WTC11 (cell line): ENCODE data around the gene SUCLG2. TPM values are rescaled to one million over a fixed set of nuclear protein-coding genes. Genes with fewer than 3 reads are reported as not detected.

Experiments
- ATAC-seq: fragments of 200-7000 bp; cut with Tn5 transposase; 2 replicates; pipeline ENCODE4 v1.10.0; 2021; ENCODE audit warnings: mild to moderate bottlenecking, moderate library complexity
- CTCF ChIA-PET: fragments of 300-600 bp; sonication (Branson Sonifier 250); formaldehyde crosslinking; loops from one replicate; lab custom pipeline; 2021; ENCODE audit warnings: antibody characterized with exemption; lab: Charles Lee
- POLR2A ChIA-PET: fragments of 350-600 bp; sonication (Branson Sonifier 250); formaldehyde crosslinking; loops from one replicate; lab custom pipeline; 2021; ENCODE audit warnings: antibody characterized with exemption; lab: Charles Lee
- DNase-seq: peaks from one replicate; pipeline ENCODE4 v3.0.0; 2021; ENCODE audit warnings: low spot score
- H3K27ac Mint-ChIP-seq: 2 replicates; pipeline ENCODE4 v1.8.0; 2021; ENCODE audit warnings: mixed read lengths
- H3K27me3 Mint-ChIP-seq: 2 replicates; pipeline ENCODE4 v1.8.0; 2021; ENCODE audit warnings: low read depth, mild to moderate bottlenecking, moderate library complexity, mixed read lengths
- H3K36me3 Mint-ChIP-seq: 2 replicates; pipeline ENCODE4 v1.8.0; 2021; ENCODE audit warnings: mixed read lengths
- H3K4me1 Mint-ChIP-seq: 2 replicates; pipeline ENCODE4 v1.8.0; 2022; ENCODE audit warnings: mixed read lengths
- H3K4me3 Mint-ChIP-seq: 2 replicates; pipeline ENCODE4 v1.8.0; 2021; ENCODE audit warnings: mild to moderate bottlenecking, moderate library complexity, mixed read lengths
- H3K9me3 Mint-ChIP-seq: 2 replicates; pipeline ENCODE4 v1.8.0; 2021; ENCODE audit warnings: mixed read lengths
- ELF4 ChIP-seq: sonication (generic); formaldehyde crosslinking; IDR thresholded peaks from 2 replicates; pipeline ENCODE4 v1.8.1; 2022; ENCODE audit warnings: low read depth, mild to moderate bottlenecking, moderate library complexity, missing genetic modification reagents
- ETV6 ChIP-seq: sonication (generic); formaldehyde crosslinking; IDR thresholded peaks from 2 replicates; pipeline ENCODE4 v1.8.1; 2022; ENCODE audit warnings: mild to moderate bottlenecking, missing genetic modification reagents
- GABPB1 ChIP-seq: sonication (generic); formaldehyde crosslinking; IDR thresholded peaks from 2 replicates; pipeline ENCODE4 v1.8.1; 2023; ENCODE audit warnings: mild to moderate bottlenecking, missing genetic modification reagents
- IRF2 ChIP-seq: sonication (generic); formaldehyde crosslinking; IDR thresholded peaks from 2 replicates; pipeline ENCODE4 v1.8.0; 2022; ENCODE audit warnings: low read depth, missing genetic modification reagents, borderline replicate concordance
- KAT7 ChIP-seq: sonication (generic); formaldehyde crosslinking; IDR thresholded peaks from 2 replicates; pipeline ENCODE4 v1.8.1; 2023; ENCODE audit warnings: missing genetic modification reagents, mild to moderate bottlenecking, borderline replicate concordance
- MXD4 ChIP-seq: fragments of 250-450 bp; sonication (Bioruptor Pico); IDR thresholded peaks from 2 replicates; pipeline ENCODE4 v1.8.0; 2021; ENCODE audit warnings: mild to moderate bottlenecking, moderate library complexity, borderline replicate concordance
- NR2C2 ChIP-seq: sonication (generic); formaldehyde crosslinking; IDR thresholded peaks from 2 replicates; pipeline ENCODE4 v1.8.0; 2022; ENCODE audit warnings: mild to moderate bottlenecking, missing genetic modification reagents
- PRRX2 ChIP-seq: fragments of 250-450 bp; sonication (Bioruptor Pico); IDR thresholded peaks from 2 replicates; pipeline ENCODE4 v1.8.0; 2021; ENCODE audit warnings: mild to moderate bottlenecking
- RELA ChIP-seq: sonication (generic); formaldehyde crosslinking; IDR thresholded peaks from 2 replicates; pipeline ENCODE4 v1.8.1; 2022; ENCODE audit warnings: missing genetic modification reagents, mild to moderate bottlenecking, borderline replicate concordance
- RORB ChIP-seq: fragments of 250-450 bp; sonication (Bioruptor Pico); IDR thresholded peaks from 2 replicates; pipeline ENCODE4 v1.9.0; 2021; ENCODE audit warnings: mild to moderate bottlenecking
- SMAD3 ChIP-seq: sonication (generic); formaldehyde crosslinking; IDR thresholded peaks from 2 replicates; pipeline ENCODE4 v1.8.0; 2022; ENCODE audit warnings: missing genetic modification reagents, mild to moderate bottlenecking, borderline replicate concordance
- SOX15 ChIP-seq: fragments of 250-450 bp; sonication (Bioruptor Pico); IDR thresholded peaks from 2 replicates; pipeline ENCODE4 v1.9.0; 2021; ENCODE audit warnings: mild to moderate bottlenecking
- TCF7 ChIP-seq: sonication (generic); formaldehyde crosslinking; IDR thresholded peaks from 2 replicates; pipeline ENCODE4 v1.8.0; 2022; ENCODE audit warnings: mild to moderate bottlenecking, low read depth, missing genetic modification reagents, moderate library complexity
- ZBTB21 ChIP-seq: sonication (generic); formaldehyde crosslinking; IDR thresholded peaks from 2 replicates; pipeline ENCODE4 v1.8.1; 2023; ENCODE audit warnings: mild to moderate bottlenecking, missing genetic modification reagents, borderline replicate concordance
- ZNF138 ChIP-seq: sonication (generic); formaldehyde crosslinking; conservative IDR thresholded peaks from 2 replicates; pipeline ENCODE4 v1.8.1; 2022; ENCODE audit warnings: mild to moderate bottlenecking, moderate library complexity, missing genetic modification reagents
- ZNF416 ChIP-seq: fragments of 250-450 bp; sonication (Bioruptor Pico); IDR thresholded peaks from 2 replicates; pipeline ENCODE4 v1.9.0; 2021; ENCODE audit warnings: mild to moderate bottlenecking, inconsistent platforms
- ZNF423 ChIP-seq: fragments of 250-450 bp; sonication (Bioruptor Pico); IDR thresholded peaks from 2 replicates; pipeline ENCODE4 v2.1.2; 2022; ENCODE audit warnings: mild to moderate bottlenecking, moderate library complexity
- ZNF671 ChIP-seq: fragments of 250-450 bp; sonication (Bioruptor Pico); IDR thresholded peaks from 2 replicates; pipeline ENCODE4 v1.8.0; 2021; ENCODE audit warnings: mild to moderate bottlenecking
- total RNA-seq: library from RNA; stranded (reverse); gene quantifications from 3 replicates; pipeline ENCODE4 v1.2.3, GENCODE V29; 2021
- TF ChIP-seq, protein P1 (sequence below): fragments of 250-450 bp; sonication (Bioruptor Pico); conservative IDR thresholded peaks from 2 replicates; pipeline ENCODE4 v1.9.0; 2021; ENCODE audit warnings: mild to moderate bottlenecking
- TF ChIP-seq, protein P2 (sequence below): sonication (generic); formaldehyde crosslinking; IDR thresholded peaks from 2 replicates; pipeline ENCODE4 v1.8.0; 2023; ENCODE audit warnings: missing genetic modification reagents
- TF ChIP-seq, protein P3 (sequence below): sonication (generic); formaldehyde crosslinking; IDR thresholded peaks from 2 replicates; pipeline ENCODE4 v1.8.1; 2022; ENCODE audit warnings: mild to moderate bottlenecking, missing genetic modification reagents, moderate library complexity, borderline replicate concordance
- TF ChIP-seq, protein P4 (sequence below): sonication (generic); formaldehyde crosslinking; IDR thresholded peaks from 2 replicates; pipeline ENCODE4 v1.8.1; 2023; ENCODE audit warnings: mild to moderate bottlenecking, missing genetic modification reagents, moderate library complexity
- TF ChIP-seq, protein P5 (sequence below): sonication (generic); formaldehyde crosslinking; IDR thresholded peaks from 2 replicates; pipeline ENCODE4 v1.8.0; 2022; ENCODE audit warnings: missing genetic modification reagents
- TF ChIP-seq, protein P6 (sequence below): sonication (generic); formaldehyde crosslinking; IDR thresholded peaks from 2 replicates; pipeline ENCODE4 v1.8.0; 2022; ENCODE audit warnings: mild to moderate bottlenecking, missing genetic modification reagents

The SUCLG2 gene
- total RNA-seq, 1 experiment from 2014 or later = 39.7 TPM

DNA sequence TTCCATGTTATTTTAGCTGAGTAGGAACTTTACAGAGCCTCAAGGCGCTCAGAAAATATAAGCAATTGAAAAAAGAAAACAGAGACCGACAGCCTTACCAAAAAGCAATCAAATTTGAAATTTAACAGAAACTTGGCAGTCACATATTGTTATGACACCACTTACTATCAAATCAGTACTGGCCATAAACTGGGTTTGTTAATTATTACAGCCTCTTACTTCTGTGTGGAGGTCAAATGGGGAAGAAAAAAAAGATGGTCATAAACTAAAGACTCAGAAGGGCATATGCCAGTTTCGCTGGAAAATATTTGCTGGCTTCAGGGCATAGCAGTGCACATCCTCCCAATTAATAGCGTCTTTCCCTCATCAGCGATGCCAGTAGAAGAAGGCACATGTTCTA lies 45.5 kb upstream of the SUCLG2 start:
- H3K4me1 Mint-ChIP-seq = peaks cover 35% of the 10 kb centered on the region
- H3K27ac Mint-ChIP-seq = no peak overlapping the region
- CTCF ChIA-PET = no interaction called here
- DNase-seq (no peak), ATAC-seq (no peak)
- TF ChIP-seq, protein P1, sequence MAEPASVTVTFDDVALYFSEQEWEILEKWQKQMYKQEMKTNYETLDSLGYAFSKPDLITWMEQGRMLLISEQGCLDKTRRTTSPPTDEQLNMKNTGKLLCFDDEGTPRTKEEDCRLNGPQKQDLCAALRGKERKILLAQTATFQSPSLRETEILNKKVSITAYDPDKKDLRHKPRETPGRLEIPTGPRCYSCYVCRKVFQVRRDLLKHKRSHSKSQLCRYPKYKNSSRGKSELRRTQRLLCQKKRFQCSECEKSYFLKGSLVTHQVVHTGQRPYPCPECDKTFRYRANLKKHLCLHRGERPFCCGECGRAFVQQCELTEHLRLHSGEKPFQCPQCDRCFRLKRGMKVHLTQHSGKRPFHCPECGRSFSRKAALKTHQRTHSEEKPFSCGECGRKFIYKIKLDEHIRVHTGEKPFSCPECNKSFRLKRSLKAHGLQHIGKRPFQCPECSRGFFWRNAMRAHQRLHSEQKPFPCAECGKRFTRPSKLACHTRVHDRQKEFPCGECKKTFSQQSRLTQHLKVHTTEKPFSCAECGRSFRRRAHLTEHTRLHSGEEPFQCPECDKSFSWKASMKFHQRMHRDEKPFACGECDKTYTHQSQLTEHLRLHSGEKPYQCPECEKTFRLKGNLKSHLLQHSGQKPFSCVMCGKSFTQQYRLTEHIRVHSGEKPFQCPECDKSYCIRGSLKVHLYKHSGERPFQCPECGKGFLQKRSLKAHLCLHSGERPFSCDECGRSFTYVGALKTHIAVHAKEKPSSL (CRISPR knock-in tag) = no peak
- TF ChIP-seq SOX15 = no peak
- TF ChIP-seq, protein P2, sequence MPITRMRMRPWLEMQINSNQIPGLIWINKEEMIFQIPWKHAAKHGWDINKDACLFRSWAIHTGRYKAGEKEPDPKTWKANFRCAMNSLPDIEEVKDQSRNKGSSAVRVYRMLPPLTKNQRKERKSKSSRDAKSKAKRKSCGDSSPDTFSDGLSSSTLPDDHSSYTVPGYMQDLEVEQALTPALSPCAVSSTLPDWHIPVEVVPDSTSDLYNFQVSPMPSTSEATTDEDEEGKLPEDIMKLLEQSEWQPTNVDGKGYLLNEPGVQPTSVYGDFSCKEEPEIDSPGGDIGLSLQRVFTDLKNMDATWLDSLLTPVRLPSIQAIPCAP (CRISPR knock-in tag) = no peak
- TF ChIP-seq MXD4 (CRISPR knock-in tag) = no peak
- no peak for TF ChIP-seq NR2C2
- TF ChIP-seq, protein P3, sequence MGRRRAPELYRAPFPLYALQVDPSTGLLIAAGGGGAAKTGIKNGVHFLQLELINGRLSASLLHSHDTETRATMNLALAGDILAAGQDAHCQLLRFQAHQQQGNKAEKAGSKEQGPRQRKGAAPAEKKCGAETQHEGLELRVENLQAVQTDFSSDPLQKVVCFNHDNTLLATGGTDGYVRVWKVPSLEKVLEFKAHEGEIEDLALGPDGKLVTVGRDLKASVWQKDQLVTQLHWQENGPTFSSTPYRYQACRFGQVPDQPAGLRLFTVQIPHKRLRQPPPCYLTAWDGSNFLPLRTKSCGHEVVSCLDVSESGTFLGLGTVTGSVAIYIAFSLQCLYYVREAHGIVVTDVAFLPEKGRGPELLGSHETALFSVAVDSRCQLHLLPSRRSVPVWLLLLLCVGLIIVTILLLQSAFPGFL (CRISPR knock-in tag) = no peak
- TF ChIP-seq, all 79 proteins: peak for 0
- H3K27me3 Mint-ChIP-seq = no peaks in the 10 kb centered on the region
- no peak overlapping the region for H3K4me3 Mint-ChIP-seq
- POLR2A ChIA-PET = no interaction called here
- peaks cover 7% of the 10 kb centered on the region for H3K36me3 Mint-ChIP-seq
- H3K9me3 Mint-ChIP-seq = peaks cover 7% of the 10 kb centered on the region

DNA sequence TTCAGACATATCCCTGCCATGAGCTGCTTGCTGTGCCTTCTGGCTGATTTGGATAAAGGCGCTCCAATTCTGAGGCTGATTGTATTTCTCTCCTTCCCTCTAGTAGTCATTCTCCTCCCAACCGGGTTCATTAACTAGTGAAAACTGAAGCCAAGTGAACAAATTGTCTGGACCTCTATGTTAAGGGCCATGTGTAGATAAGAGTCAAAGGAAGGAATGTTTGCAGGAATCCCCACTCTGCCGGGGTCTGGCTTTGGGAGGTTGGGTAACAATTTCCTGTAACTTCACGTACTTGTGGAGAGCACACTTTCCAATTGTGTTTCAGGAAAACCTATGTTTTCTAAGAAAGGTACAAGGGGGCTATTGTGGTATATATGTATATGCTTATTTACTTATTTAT lies 38.2 kb upstream of the SUCLG2 start:
- Mint-ChIP-seq H3K27me3 (no peaks in the 10 kb centered on the region), H3K36me3 (peaks cover 12% of the 10 kb centered on the region), H3K9me3 (peaks cover 12% of the 10 kb centered on the region), H3K27ac (no peak overlapping the region), H3K4me3 (no peak overlapping the region), H3K4me1 (peaks cover 28% of the 10 kb centered on the region)
- ATAC-seq (peak; percentile 44), DNase-seq (no peak)
- TF ChIP-seq RELA (CRISPR knock-in tag) (no peak), ETV6 (CRISPR knock-in tag) (no peak)
- ChIA-PET POLR2A (no interaction called here), CTCF (no interaction called here)

DNA sequence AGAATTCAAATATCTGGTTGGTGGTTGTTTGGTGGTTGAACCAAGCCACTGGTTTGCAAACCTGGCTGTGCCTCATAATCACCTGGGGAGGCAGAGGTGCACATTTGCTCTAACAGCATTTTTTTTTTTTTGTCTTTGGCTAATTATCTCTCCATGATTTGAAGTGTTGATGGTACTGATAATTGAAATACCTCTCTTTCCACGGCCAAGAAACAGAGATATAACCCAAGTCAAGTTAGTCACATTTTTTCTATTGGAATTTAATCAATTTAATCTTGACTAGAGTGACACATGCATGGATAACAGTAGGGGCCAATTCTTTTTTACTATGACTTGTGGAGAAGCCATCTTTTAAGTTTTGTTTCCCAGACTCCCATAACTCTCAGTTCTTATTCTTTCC lies 37.5 kb upstream of the SUCLG2 start:
- peaks cover 12% of the 10 kb centered on the region for H3K9me3 Mint-ChIP-seq
- no peak for ATAC-seq
- POLR2A ChIA-PET = no interaction called here
- no peak overlapping the region for H3K4me3 Mint-ChIP-seq
- TF ChIP-seq, protein P2 (CRISPR knock-in tag) = no peak
- no peak for TF ChIP-seq ZNF416 (CRISPR knock-in tag)
- no peak for TF ChIP-seq ZNF138 (CRISPR knock-in tag)
- no peak for TF ChIP-seq RELA (CRISPR knock-in tag)
- TF ChIP-seq IRF2 (CRISPR knock-in tag) = no peak
- TF ChIP-seq GABPB1 (CRISPR knock-in tag) = no peak
- no peak for TF ChIP-seq ZBTB21
- no peak for TF ChIP-seq SMAD3 (CRISPR knock-in tag)
- no peak for TF ChIP-seq ZNF671 (CRISPR knock-in tag)
- no peak for TF ChIP-seq ELF4 (CRISPR knock-in tag)
- no peak for TF ChIP-seq PRRX2 (CRISPR knock-in tag)
- TF ChIP-seq RORB (CRISPR knock-in tag) = no peak
- TF ChIP-seq ZNF423 (CRISPR knock-in tag) = no peak
- TF ChIP-seq, protein P4, sequence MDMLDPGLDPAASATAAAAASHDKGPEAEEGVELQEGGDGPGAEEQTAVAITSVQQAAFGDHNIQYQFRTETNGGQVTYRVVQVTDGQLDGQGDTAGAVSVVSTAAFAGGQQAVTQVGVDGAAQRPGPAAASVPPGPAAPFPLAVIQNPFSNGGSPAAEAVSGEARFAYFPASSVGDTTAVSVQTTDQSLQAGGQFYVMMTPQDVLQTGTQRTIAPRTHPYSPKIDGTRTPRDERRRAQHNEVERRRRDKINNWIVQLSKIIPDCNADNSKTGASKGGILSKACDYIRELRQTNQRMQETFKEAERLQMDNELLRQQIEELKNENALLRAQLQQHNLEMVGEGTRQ (CRISPR knock-in tag) = no peak
- no peak for TF ChIP-seq KAT7
- no peak for TF ChIP-seq TCF7 (CRISPR knock-in tag)
- TF ChIP-seq, protein P5, sequence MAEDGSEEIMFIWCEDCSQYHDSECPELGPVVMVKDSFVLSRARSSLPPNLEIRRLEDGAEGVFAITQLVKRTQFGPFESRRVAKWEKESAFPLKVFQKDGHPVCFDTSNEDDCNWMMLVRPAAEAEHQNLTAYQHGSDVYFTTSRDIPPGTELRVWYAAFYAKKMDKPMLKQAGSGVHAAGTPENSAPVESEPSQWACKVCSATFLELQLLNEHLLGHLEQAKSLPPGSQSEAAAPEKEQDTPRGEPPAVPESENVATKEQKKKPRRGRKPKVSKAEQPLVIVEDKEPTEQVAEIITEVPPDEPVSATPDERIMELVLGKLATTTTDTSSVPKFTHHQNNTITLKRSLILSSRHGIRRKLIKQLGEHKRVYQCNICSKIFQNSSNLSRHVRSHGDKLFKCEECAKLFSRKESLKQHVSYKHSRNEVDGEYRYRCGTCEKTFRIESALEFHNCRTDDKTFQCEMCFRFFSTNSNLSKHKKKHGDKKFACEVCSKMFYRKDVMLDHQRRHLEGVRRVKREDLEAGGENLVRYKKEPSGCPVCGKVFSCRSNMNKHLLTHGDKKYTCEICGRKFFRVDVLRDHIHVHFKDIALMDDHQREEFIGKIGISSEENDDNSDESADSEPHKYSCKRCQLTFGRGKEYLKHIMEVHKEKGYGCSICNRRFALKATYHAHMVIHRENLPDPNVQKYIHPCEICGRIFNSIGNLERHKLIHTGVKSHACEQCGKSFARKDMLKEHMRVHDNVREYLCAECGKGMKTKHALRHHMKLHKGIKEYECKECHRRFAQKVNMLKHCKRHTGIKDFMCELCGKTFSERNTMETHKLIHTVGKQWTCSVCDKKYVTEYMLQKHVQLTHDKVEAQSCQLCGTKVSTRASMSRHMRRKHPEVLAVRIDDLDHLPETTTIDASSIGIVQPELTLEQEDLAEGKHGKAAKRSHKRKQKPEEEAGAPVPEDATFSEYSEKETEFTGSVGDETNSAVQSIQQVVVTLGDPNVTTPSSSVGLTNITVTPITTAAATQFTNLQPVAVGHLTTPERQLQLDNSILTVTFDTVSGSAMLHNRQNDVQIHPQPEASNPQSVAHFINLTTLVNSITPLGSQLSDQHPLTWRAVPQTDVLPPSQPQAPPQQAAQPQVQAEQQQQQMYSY (CRISPR knock-in tag) = no peak
- TF ChIP-seq, protein P6, sequence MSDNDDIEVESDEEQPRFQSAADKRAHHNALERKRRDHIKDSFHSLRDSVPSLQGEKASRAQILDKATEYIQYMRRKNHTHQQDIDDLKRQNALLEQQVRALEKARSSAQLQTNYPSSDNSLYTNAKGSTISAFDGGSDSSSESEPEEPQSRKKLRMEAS (CRISPR knock-in tag) = no peak
- H3K36me3 Mint-ChIP-seq = peaks cover 12% of the 10 kb centered on the region
- no peak for DNase-seq
- peaks cover 22% of the 10 kb centered on the region for H3K4me1 Mint-ChIP-seq
- H3K27ac Mint-ChIP-seq = no peak overlapping the region
- no peaks in the 10 kb centered on the region for H3K27me3 Mint-ChIP-seq
- CTCF ChIA-PET = no interaction called here
